HCEC 1CT (cell line): ENCODE results near the gene ABHD10.

ENCODE experiments used
- DNase-seq: peaks from one replicate; pipeline ENCODE4 v3.0.0-alpha.2; 2017

Gene ABHD10

DNA sequence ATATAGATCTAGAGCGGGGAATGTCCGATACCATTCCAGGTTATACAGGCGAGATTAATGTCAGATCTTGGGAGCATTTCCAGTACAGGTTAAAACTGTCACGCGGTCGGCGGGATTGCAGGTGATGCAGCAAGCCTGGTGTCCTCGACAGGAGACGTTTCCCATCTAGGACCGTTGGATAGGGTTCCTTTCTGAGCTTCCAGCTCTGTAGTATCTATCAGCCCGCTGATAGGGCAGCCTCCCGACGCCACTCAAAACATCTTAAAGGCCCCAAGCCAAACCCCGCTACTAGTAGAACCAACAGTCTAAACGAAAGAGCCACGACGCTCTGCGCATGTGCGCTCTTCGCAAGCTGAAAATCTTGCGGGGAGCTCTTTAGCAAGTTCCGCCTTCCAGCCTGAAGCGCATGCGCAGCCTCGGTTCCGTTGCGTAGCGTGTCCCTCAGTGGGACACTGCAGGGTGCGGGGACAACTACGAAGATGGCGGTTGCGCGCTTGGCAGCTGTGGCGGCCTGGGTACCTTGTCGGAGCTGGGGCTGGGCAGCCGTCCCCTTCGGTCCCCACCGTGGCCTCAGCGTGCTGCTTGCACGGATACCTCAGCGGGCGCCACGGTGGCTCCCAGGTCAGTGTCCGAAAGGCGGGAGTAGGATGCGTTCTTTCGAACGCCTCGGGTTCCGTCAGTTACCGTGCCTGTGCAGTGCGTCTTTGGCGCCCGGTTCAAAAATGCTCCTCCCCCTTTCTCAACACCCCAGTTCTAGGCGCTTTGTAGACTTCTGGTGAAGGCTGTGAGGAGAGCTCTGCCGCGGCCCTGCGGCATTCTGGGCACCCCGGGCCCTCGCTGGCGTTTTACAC, at the start of gene ABHD10:
Gene ABHD10, plus strand, starts transcription at position 444 of the 851 bp plus-strand sequence. Its CDS starts 36 bp downstream, at position 480.
- DNase-seq, result peak; percentile 94

DNA sequence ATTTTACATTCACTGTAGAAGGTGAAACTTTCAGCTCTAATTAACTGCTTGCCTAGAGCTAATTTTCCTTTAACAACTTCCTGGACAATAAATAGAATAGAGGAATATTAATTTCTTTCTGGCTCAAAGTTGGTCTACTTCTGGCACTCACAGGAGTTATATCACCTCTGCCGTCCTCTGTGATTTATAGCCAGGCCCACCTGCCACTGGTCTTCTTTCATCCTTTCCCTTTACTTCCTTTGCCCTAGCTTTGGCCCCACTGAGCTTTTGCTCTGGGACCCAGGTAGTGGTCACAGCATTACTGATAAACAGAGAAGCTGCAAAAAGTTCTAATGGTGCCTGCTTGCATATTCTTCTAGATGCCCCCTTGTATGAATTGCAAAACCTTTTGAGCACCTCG, 49.3 kb upstream of the ABHD10 start:
- no peak for DNase-seq

DNA sequence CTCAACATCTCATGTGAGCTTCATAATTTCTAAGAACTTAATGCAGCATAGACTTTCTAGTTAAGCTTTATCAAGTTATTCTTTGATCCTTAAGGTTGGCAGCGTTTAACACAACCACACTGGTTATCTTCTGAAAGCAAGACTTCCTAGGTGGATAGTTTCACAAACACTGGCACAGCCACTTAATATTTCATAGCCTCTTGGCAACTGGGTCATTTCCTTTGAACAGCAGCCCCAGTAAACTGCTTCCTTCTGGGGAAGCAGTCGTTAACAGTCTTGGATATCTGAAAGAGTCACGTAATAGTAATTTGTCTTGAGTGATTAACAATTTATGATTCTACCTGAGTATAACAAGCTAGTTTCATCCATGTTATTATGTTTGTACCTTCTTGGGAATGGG, 45.9 kb upstream of the ABHD10 start:
- no peak for DNase-seq

DNA sequence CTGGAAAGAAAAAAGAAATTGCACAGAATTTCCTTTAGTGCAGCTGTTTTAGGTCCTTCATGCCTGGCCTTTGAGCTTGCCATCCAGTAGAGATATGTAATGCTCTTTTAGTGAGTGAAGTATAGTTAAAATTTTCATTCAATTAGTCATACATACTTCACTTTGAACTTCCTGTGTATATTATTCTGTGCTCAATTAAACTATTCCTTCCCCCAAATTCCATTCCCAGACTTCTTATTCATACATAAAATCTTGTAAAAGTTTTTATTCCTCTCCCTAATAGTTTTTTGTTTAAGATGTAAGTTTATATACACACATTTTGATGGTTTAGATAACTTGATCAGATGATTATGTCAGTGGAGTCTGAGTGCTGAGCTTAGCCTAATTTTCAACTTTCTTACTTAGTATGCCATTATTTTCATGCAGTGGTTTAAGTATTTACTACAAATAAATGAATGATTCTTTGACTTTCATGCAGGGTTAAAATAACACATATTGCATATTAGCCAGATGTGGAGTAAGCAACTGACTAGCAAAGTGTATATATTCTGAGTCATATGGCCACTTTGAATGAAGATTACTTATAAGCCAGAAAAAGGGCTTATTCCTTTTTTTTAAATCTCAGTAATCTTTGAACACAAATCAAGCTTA, 42.5 kb upstream of the ABHD10 start:
- peak; percentile 90 for DNase-seq

DNA sequence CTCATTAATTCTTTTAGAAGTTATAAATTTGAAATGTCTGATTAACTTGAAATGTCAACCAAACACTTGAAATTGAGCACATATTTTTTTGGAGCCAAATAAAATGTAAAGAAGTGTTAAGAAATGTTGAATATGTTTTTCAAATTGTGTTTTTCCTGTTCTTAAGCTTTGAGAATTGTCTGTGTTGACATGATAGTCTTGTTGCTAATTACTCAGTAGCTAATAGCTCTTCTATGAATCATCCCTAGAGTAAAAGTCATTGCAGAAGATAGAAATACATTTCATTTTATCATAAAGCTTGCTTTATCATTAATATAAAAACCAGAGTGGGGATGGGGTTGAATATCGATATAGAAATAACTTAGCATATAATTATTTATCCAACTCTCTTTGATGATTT, 41.9 kb upstream of the ABHD10 start:
- DNase-seq, result peak; percentile 57

DNA sequence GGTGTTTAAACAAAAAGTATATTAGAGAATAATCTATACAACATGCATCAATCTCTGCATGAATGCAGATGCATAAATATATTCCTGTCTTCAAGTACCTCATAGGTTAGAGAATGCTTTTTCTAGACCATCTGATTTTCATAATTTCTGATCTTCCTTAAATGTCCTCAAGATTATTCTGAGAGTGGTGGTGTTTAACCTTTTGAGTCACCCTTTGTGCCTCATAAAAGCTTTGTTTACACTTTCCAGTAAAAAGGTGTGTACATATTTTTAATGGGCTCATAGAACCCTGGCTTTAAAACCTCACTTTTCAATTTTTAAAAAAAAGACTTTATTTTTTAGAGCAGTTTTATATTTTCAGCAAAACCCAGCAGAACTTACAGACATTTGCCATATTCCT, 41.0 kb upstream of the ABHD10 start:
- DNase-seq, result no peak

DNA sequence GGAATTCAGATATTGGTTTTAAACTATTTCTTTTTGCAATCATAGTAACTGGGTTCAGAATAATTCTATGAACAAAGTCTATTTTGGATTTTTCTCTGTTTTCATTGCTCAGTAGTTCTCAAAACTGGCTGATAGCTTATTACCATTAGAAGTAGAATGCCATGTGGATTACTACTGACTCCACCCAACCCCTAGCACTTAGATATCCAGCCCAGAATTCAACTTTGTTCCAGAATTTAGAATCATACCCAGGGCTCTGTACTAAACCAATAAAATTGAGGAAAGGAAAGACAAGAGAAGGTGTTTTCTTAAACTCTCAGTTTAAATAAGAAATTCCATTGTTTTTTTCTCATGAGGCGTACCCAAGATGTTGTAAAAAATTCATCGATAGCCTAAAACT, 39.0 kb upstream of the ABHD10 start:
- no peak for DNase-seq

DNA sequence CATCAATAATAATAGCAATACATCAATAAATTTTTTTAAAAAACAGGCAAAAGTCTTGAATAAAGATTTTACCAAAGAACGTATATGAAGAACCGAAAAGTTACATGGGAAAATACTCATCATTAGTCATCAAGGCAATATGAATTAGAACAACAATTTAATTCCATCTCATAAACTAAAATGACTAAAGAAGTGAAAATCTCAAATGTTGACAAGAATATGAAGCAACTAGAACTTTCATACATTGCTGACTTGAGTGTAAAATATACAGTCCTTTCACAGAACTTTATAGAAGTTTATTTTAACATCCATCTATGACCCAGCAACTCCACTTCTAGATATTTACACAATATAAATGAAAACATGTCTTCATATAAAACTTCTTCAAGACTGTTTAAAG, 35.3 kb upstream of the ABHD10 start:
- DNase-seq, result peak; percentile 76

DNA sequence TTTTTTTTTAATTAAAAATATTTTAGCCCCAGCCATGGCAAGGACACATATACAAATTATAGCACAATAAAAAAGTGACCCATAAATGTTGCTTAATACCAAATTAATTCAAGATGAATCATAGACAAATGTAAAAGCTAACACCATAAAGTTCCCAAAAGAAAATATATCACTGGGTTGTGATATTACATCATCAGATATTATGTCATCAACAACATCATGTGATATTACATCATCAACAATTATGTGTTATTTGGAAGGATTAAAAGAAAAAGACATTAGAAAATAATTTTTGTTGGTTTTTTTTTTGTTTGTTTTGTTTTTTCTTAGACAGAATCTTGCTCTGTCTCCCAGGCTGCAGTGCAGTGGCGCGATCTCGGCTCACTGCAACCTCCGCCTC, 34.5 kb upstream of the ABHD10 start:
- peak; percentile 52 for DNase-seq

DNA sequence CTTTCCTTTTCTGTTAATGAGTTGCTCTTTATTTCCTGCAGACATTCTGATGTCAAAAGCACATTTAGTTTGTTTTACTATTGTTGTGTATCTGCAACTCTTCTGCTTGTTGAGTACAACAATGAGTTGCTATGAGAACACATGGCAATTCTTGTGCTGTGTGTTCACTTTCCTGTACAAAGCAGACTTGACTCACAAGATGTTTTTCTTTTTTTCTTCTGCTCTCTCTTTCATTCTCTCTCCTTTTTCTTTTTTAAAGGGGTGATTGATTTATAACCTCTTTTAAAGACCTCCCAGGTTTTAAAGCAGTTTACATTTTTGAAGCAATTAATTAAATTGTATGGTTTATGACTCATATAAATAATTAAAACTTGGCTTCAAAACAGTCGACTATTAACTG, 31.6 kb upstream of the ABHD10 start:
- DNase-seq, result peak; percentile 38

DNA sequence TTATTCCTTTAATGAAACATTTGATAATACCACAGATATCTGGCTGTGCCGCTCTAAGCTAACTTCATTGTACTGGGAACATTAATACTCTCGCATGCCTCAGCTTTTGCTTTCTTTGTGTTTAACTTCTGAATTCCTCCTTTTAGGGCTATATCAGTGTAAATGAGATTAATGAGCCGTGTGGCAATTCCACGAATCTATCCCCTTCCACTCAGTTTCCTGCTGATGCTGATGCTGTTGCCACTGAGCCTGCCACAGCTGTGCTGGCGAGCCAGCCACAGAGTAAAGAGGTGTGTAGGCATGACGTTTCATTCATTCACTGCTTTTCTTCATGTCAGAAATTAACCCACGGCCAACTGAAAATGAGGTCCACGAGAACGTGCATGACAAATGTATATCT, 30.0 kb upstream of the ABHD10 start:
- no peak for DNase-seq

DNA sequence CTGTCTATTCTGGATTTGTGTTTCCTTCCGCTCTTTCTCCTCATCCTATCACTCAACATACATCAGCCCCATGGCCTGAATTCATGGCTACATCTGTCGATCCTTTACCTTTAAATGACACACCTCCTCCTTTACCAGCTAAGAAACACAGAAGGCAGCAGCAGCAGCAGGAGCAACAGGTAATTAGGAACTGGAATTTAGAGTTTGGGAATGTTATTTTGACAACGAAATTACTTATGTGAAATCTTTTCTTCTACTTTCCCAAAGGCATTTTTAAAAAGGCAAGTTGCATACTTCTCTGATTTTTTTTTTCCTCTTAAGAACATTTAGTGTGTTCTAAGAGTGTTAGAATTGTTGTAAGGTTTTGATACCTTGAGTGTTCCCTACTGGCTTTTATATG, 29.1 kb upstream of the ABHD10 start:
- no peak for DNase-seq

DNA sequence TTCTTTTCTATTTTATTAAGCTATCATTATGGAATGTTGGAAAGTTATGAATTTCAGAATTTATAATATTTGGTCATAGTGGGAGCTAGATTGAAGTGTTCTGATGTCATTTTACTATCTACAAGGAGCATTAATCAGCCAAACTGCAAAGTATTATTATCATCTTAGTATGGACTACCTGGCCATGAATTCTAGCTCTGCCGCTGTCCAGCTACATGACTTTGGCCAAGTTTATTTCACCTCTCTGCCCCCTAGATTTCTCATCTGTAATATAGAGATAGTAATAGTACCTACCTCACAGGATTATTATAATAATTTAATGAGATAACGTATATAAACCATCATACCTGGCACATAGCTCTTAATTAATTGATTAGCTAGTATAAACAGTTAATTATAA, 27.8 kb upstream of the ABHD10 start:
- DNase-seq, result no peak

DNA sequence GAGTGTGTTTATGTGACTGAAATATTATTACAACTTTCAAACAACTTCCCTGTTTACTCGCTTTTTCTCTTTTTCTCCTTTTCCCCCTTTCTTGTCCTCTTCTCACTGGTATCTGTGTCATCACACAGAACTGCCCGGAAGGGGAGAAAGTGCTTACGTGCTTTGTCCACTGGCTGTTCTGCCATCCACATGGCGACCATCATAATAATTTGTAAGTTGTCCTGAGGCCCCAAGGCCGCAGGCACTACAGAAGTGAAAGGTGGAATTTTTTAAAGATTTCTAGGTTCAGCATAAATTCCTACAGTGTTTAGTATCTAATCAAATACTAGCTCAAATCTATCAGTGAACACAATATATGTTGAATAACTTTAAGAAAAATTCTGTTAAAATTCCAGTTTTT, 26.7 kb upstream of the ABHD10 start:
- no peak for DNase-seq

DNA sequence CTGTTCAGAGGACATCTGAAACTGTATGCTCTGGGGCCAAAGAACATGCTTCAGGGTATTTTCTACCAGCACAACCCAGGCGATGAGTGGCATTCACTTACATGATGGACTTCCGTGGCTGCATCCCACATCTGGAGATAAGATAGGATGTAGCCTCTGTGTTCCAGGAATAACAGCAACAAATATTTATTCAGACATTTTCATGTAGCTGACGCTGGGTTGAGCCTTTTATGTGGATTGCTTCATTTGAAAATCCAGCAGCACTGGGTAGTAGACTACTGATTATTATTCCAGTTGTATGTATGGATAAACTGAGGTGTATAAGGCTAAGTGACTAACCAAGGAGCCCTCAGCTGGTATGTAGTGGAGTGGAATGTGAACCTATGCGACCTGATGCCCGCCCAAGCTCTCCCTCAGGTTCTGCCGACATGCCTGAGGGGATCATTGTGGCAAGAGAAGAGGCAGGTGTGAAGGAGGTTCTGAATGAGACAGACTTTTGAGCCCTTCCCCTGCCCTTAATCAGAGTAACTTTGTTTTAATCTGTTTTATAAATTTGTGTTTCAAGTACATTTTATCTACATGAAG, 25.9 kb upstream of the ABHD10 start:
- no peak for DNase-seq

DNA sequence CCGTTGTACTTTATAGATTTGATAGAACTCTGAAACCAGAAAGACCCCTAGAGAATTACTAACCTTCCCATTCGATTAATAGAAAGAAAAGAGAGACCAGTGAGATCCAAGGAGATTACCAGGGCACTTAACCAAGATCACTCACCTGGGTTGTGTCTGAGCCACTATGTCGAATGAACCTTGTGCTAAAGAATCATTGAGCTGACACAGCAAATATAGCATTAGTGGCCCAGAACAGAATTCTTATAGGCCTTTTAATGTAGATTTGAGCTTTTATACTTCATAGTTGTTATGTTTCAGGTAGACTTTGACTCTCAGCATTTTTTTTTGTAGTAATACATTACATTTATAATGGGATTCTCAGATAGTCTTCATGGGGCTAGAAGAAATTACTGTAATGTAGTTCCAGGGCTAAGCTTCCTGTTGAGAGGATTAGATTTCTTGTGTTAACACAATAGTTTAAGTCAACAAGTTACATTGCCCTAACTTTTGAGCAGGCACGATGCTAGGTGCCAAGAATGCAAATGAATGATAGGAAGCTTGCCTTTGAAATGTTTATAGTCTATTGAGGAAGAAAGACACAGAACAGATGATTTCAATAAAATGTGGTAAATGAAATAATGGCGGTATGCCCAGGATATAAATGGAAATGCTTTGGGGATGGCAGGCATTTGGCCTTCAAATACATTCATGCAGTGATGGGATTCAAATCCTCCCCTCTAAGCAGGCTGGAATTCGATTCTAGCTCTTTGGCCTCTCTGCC, 24.4 kb upstream of the ABHD10 start:
- no peak for DNase-seq

DNA sequence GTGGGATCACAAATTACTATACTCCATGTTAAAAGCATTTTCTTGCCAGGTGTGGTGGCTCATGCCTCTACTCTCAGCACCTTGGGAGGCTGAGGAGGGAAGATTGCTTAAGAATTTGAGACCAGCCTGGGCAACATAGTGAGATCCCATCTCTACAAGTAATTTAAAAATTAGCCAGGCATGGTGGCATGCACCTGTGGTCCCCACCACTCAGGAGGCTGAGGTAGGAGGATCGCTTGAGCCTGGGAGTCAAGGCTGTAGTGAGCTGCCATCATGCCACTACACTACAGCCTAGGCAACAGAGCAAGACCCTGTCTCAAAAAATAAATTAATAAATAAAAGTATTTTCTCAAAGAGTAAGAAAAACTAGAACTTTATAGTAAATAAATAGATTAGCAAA, 22.9 kb upstream of the ABHD10 start:
- no peak for DNase-seq

DNA sequence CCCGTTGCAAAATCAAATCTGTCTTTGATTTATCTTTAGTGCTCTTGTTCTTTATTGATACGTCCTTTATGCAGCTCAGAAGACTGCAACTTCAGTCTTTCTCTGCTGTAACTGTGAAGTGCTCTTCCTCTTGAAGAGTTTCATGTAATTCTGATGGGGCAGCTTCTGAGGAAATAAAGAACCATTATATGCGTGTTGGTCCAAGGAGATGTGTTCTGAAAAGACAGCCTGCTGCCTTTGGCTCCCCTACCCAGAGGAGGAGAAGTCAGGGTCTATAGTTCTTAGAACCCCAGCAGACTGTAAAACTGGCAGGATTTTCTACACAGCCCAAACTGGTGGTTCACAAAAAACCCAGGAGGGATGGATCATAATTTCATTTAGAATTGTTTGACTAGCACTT, 22.4 kb upstream of the ABHD10 start:
- no peak for DNase-seq

DNA sequence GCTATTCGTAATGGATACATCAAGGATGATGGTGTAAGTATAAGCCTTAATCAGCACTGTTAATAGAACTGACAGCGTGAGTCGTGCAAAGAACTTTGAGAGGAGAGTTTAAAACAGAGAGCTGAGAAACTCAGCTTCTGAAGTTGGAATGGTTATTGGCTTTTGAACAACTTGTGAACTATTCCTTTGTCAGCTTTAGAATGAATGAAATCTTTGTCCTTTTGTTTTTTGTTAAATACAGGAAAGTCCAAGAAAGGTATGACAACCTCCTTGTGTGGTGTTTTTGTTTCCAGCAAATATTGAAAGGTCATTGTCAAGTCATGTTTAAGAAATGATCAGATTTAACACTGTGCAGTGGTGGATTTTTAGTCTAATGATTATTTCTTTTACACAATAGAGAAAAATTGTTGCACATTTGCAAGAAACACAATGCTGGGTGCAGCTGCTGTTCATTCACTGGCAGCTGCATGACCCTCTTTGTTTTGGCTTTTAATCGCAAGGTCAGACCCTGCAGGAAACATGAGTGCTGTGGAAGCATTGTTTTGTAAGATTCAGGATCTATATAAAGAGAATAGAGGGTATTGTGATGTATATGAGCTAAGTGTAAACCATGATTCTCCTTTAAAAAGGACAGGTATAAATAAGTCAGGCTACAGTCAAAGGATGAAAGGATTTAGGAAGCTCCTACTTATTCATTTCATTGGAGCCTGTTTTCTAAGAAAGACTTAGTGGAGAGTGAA, 21.7 kb upstream of the ABHD10 start:
- DNase-seq, result no peak

DNA sequence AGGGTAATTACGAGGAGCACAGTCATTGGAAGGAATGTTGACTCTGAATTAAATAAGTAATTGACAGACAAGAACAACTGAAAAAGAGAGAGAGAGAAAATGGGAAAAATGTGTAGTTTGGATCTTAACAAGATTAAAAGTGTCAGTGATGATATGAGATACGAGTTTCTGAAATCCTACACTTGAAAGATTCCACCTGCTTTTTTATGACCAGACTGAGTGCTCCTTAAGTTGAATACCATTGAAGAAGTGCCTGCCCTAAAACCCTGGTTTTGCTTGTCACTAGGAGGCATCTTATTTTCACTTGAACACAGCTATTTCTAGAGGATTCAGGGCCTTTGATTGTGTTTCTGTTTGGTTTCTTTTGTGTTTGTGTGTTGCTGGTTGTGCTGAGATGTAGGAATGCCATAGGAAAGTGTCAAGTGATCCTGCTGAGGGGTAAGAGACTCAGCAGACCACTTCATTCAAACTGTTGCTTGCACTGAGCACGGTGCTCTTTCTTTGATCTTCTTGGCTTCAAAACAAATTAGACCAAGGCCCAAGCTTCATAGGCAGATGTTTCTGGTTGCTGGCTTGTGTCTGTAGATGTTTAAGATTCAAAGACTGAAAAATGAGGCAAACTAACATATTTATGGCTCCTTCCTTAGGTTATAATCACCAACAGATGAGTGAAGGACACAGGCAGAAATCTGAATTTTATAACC, 17.2 kb upstream of the ABHD10 start:
- no peak for DNase-seq

DNA sequence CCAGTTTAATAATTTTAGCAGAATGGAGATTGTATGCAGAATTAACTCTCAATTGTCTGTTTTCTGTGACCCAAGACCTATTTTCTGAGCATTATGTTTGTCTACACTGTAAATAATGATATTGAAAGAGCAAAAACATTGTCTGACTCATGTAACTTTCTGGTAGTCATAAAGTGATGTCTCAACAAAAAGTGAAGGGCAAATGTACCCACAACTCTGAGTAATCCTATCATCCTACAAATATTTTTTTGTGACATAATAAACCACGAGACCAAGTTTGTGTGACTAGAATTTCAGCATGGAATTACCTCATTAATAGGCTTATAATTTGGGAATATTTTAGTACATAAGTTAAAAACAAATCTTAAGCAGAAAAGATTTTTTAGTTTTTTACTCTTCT, 15.4 kb upstream of the ABHD10 start:
- peak; percentile 93 for DNase-seq

DNA sequence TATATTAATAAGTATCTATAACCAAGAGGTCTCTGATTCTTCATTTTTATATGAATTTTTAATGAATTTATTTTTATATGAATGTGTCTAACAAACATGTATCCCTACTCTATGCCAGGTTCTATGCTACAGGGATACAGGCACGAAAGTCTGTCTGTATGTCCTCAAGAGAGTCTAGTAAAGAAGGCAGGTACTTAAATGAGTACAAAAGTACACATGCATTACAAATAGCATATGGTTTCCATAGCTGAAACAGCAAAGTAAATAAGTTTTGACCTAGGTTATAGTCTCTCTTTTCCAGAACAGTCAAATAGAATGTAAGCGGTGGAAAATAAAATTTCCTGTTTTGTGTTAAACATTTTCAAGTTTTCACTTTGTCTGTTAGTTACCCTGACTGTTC, 13.3 kb upstream of the ABHD10 start:
- DNase-seq, result no peak
